Adrenal gland (tissue), 5 donors: Measurements from ENCODE around the gene AVL9.

Experiments used
- POLR2A ChIP-seq, 2 donors: fragments of 450-650 bp; IDR thresholded peaks; one replicate each; pipeline ENCODE4 v1.6.1; 2017; ENCODE audit warnings: antibody characterized with exemption in 2 of 2, mild to moderate bottlenecking in 2 of 2, moderate library complexity in 1 of 2
- TF ChIP-seq, protein P1 (sequence below), 6 experiments: fragments of 450-650 bp in 4 of 6; fragments of 200-600 bp in 2 of 6; sonication (generic) in 1 of 6; IDR thresholded peaks; 1 replicate in 5 of 6; 2 replicates in 1 of 6; pipeline versions ENCODE4 v1.5.1 to v1.8.0; 2016 to 2021; ENCODE audit warnings: antibody characterized with exemption in 6 of 6, mild to moderate bottlenecking in 2 of 6, moderate library complexity in 1 of 6
- donor health status: DM: no; HTN: no; CAD: no.

- TF ChIP-seq, protein P1, sequence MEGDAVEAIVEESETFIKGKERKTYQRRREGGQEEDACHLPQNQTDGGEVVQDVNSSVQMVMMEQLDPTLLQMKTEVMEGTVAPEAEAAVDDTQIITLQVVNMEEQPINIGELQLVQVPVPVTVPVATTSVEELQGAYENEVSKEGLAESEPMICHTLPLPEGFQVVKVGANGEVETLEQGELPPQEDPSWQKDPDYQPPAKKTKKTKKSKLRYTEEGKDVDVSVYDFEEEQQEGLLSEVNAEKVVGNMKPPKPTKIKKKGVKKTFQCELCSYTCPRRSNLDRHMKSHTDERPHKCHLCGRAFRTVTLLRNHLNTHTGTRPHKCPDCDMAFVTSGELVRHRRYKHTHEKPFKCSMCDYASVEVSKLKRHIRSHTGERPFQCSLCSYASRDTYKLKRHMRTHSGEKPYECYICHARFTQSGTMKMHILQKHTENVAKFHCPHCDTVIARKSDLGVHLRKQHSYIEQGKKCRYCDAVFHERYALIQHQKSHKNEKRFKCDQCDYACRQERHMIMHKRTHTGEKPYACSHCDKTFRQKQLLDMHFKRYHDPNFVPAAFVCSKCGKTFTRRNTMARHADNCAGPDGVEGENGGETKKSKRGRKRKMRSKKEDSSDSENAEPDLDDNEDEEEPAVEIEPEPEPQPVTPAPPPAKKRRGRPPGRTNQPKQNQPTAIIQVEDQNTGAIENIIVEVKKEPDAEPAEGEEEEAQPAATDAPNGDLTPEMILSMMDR (IDR thresholded peaks at IDR 0.05), result no peak
- no peak for TF ChIP-seq POLR2A (IDR thresholded peaks at IDR 0.05)
Measured at GRCh38 chr7:32569388-32570289, 74.3 kb downstream of the AVL9 start.
